HFFc6 (cell line): Measurements from ENCODE around the gene SPATA46. TPM values are rescaled to one million over a fixed set of nuclear protein-coding genes. Genes with fewer than 3 reads are reported as not detected.
A peak's percentile ranks its signal among the peaks of the same experiment; 100 is the strongest.

ENCODE experiments used
- DNase-seq: peaks from one replicate; pipeline ENCODE4 v3.0.0-alpha.2; 2018
- H3K27ac Mint-ChIP-seq: 2 replicates; pipeline ENCODE4 v1.8.0; 2020; ENCODE audit warnings: mild to moderate bottlenecking, mixed read lengths
- H3K27me3 Mint-ChIP-seq: 2 replicates; pipeline ENCODE4 v1.8.0; 2021; ENCODE audit warnings: mild to moderate bottlenecking, moderate library complexity, mixed read lengths; ENCODE audit not compliant: insufficient read depth
- H3K36me3 Mint-ChIP-seq: 2 replicates; pipeline ENCODE4 v1.8.0; 2021; ENCODE audit warnings: low read depth, mixed read lengths
- H3K4me1 Mint-ChIP-seq: 2 replicates; pipeline ENCODE4 v1.8.0; 2020; ENCODE audit warnings: low read depth, mixed read lengths
- H3K4me3 Mint-ChIP-seq: 2 replicates; pipeline ENCODE4 v1.8.0; 2020; ENCODE audit warnings: mild to moderate bottlenecking, moderate library complexity, mixed read lengths
- H3K9me3 Mint-ChIP-seq: 2 replicates; pipeline ENCODE4 v1.8.0; 2020; ENCODE audit warnings: mild to moderate bottlenecking, mixed read lengths
- CTCF ChIP-seq: fragments of 200-600 bp; sonication (generic); IDR thresholded peaks from 2 replicates; pipeline ENCODE4 v1.5.0; 2021; ENCODE audit warnings: antibody characterized with exemption, mild to moderate bottlenecking
- total RNA-seq, 6 experiments: library from RNA; stranded (reverse); fragmentation: NEBNext Ultra II Directional; extraction: Animal tissue kit (Norgen Biotek cat#: 25700); gene quantifications; 2 replicates in 1 of 6; 3 replicates in 5 of 6; pipeline ENCODE4 v1.2.3, GENCODE V29; 2021

The SPATA46 gene
- total RNA-seq, 6 experiments from 2014 or later, result not detected

- H3K36me3 Mint-ChIP-seq, result no peaks in the 10 kb centered on the region
- no peaks in the 10 kb centered on the region for H3K9me3 Mint-ChIP-seq
- no peaks in the 10 kb centered on the region for H3K4me1 Mint-ChIP-seq
- no peak for DNase-seq
- H3K4me3 Mint-ChIP-seq, result no peak overlapping the region
- H3K27ac Mint-ChIP-seq, result no peak overlapping the region
- peaks cover 22% of the 10 kb centered on the region for H3K27me3 Mint-ChIP-seq
- TF ChIP-seq CTCF, result no peak
Measured at GRCh38 chr1:162397039-162397448, 20.4 kb upstream of the SPATA46 start.

- no peak overlapping the region for H3K27ac Mint-ChIP-seq
- H3K4me1 Mint-ChIP-seq, result no peaks in the 10 kb centered on the region
- TF ChIP-seq CTCF, result no peak
- H3K4me3 Mint-ChIP-seq, result no peak overlapping the region
- H3K36me3 Mint-ChIP-seq, result no peaks in the 10 kb centered on the region
- H3K27me3 Mint-ChIP-seq, result peaks cover 22% of the 10 kb centered on the region
- no peaks in the 10 kb centered on the region for H3K9me3 Mint-ChIP-seq
- no peak for DNase-seq
Measured at GRCh38 chr1:162396201-162396906, 19.7 kb upstream of the SPATA46 start.

- peak; percentile 86 for TF ChIP-seq CTCF
- Mint-ChIP-seq H3K9me3 (no peaks in the 10 kb centered on the region), H3K27ac (no peak overlapping the region), H3K4me3 (peak overlapping the region; percentile 35; the same call in 1 of the 2 replicates), H3K36me3 (no peaks in the 10 kb centered on the region), H3K4me1 (peaks cover 12% of the 10 kb centered on the region), H3K27me3 (peaks cover 32% of the 10 kb centered on the region)
- DNase-seq, result peak; percentile 34
Measured at GRCh38 chr1:162391790-162392563, 15.3 kb upstream of the SPATA46 start.

DNA sequence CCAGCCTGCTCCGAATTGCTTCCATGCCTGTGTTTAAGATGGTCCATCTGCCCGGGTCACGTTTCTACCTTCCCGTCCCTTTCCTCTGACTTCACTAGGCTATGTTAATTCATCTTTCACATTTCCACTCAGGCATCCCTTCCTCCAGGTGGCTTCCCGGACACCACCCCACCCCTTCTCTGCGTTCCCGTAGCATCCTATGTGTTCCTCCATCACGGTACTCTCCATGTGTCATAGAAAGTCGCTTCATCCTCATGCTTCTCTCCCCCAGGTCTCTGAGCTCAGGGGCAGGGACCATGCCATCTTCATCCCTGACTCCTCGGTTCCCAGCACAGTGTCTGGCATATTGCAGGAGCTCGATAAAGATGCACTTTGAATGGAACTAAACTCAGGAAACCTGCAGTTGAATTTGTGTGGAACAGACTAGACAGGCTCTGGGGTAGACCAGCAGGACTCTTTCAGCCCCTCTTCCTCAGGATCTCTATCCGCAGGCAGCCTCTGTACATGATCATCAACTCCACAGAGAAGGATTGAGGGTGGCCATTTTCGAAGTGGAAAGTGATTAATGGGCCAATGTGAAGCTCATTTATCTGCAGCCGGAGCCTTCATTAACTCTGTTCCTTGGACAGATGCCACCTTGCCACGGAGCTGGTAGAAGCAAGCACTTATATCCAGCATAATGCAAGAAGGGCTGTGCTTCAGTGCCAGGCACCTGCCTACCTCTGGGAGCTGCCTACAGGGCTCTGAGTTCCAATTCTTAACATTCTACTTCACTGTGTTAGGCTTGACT, 13.9 kb upstream of the SPATA46 start:
- Mint-ChIP-seq H3K36me3 (no peaks in the 10 kb centered on the region), H3K27me3 (peaks cover 31% of the 10 kb centered on the region), H3K4me3 (no peak overlapping the region), H3K27ac (no peak overlapping the region), H3K4me1 (peaks cover 12% of the 10 kb centered on the region), H3K9me3 (no peaks in the 10 kb centered on the region)
- no peak for TF ChIP-seq CTCF
- DNase-seq, result no peak

DNA sequence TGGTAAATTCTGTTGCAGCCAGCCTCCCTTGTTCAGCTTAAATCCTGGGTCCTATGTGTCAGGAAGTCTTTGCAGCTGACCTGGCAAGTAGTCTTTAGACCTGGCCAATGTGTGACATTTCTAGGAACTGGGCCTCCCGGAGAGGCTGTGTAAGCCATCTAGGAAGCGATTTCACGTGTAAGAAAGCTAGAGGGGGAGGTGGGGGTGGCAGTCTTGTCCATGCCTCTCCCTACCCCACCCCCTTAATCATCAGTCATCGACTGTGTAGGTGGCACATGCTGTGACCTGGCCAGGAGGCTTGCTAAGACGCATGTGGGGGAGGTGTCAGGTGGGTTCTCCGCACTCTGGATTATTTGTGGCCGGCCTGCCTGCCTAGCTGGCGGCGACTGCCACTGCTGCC, 13.3 kb upstream of the SPATA46 start:
- DNase-seq, result no peak
- Mint-ChIP-seq H3K27me3 (peaks cover 35% of the 10 kb centered on the region), H3K4me1 (peaks cover 12% of the 10 kb centered on the region), H3K27ac (no peak overlapping the region), H3K36me3 (no peaks in the 10 kb centered on the region), H3K4me3 (no peak overlapping the region), H3K9me3 (no peaks in the 10 kb centered on the region)
- no peak for TF ChIP-seq CTCF
